ENCODE measurements around the gene HIGD2A. TPM values are rescaled to one million over a fixed set of nuclear protein-coding genes. Genes with fewer than 3 reads are reported as not detected.

The HIGD2A gene
- total and polyA plus RNA-seq, 2 donors (not counting 3 experiments of a cell fraction or from before 2014, with no cell fraction given): 96.2 to 210 TPM

GRCh38 chr5:176425791-176426190 lies 37.2 kb downstream of the HIGD2A start:
- peaks cover 14% of the 10 kb centered on the region for H3K4me1 ChIP-seq (ENCODE audit: control insufficient read depth, extremely low read depth, insufficient read depth, low read length)
- H3K27ac ChIP-seq (ENCODE audit: insufficient read depth, low read depth, low read length): no peak overlapping the region
- H2AFZ ChIP-seq (ENCODE audit: low read depth, low read length): no peak overlapping the region
- intact Hi-C loops (cut with micrococcal nuclease) (no loop called here), dilution Hi-C loops (cut with MboI; ENCODE audit: extremely low pct_ligation_motif_present, low sequenced_read_pairs) (no loop called here)
- no peak overlapping the region for H3K4me2 ChIP-seq (ENCODE audit: insufficient read depth, low read length)
- no peaks in the 10 kb centered on the region for H3K27me3 ChIP-seq (ENCODE audit: control insufficient read depth in 2 of 2, insufficient read depth in 2 of 2, low read length in 2 of 2)
- TF ChIP-seq FOS (IDR thresholded peaks at IDR 0.05; ENCODE audit: borderline replicate concordance, insufficient read depth, low read length): no peak
- H3K36me3 ChIP-seq (ENCODE audit: control insufficient read depth in 2 of 2, extremely low read depth in 1 of 2, insufficient read depth in 2 of 2, low read length in 2 of 2): no peaks in the 10 kb centered on the region
- FAIRE-seq: no peak
- no peak overlapping the region for H3K4me3 ChIP-seq (replicated peaks in 1 of 3; ENCODE audit: insufficient read depth in 1 of 3, low read depth in 1 of 3, low read length in 3 of 3)
- BruUV-seq (replicated peaks): no TSS peak
- DNase-seq (ENCODE audit: low read depth, low spot score): no peak
- ChIA-PET POLR2A (no interaction called here), CTCF (no interaction called here)
- no peak overlapping the region for H3K9ac ChIP-seq (replicated peaks; ENCODE audit: extremely low read depth, insufficient read depth, low read length)
- no peaks in the 10 kb centered on the region for H3K9me3 ChIP-seq (replicated peaks; ENCODE audit: control insufficient read depth, insufficient read depth, low read length)
- no peaks in the 10 kb centered on the region for H3K79me2 ChIP-seq (ENCODE audit: control insufficient read depth, insufficient read depth, low read length)
- H3K9me1 ChIP-seq (replicated peaks; ENCODE audit: control insufficient read depth, extremely low read depth, insufficient read depth, low read length): no peaks in the 10 kb centered on the region
- no peaks in the 10 kb centered on the region for H4K20me1 ChIP-seq (replicated peaks; ENCODE audit: control insufficient read depth, extremely low read depth, insufficient read depth, low read length)

GRCh38 chr5:176426876-176427275 lies 38.3 kb downstream of the HIGD2A start:
- Histone ChIP-seq H3K9me1 (replicated peaks; ENCODE audit: control insufficient read depth, extremely low read depth, insufficient read depth, low read length) (no peaks in the 10 kb centered on the region), H3K4me1 (ENCODE audit: control insufficient read depth, extremely low read depth, insufficient read depth, low read length) (peaks cover 14% of the 10 kb centered on the region), H3K36me3 (ENCODE audit: control insufficient read depth in 2 of 2, extremely low read depth in 1 of 2, insufficient read depth in 2 of 2, low read length in 2 of 2) (no peaks in the 10 kb centered on the region), H3K79me2 (ENCODE audit: control insufficient read depth, insufficient read depth, low read length) (no peaks in the 10 kb centered on the region), H2AFZ (ENCODE audit: low read depth, low read length) (no peak overlapping the region), H3K4me3 (replicated peaks in 1 of 3; ENCODE audit: insufficient read depth in 1 of 3, low read depth in 1 of 3, low read length in 3 of 3) (no peak overlapping the region), H3K27ac (ENCODE audit: insufficient read depth, low read depth, low read length) (no peak overlapping the region), H3K9ac (replicated peaks; ENCODE audit: extremely low read depth, insufficient read depth, low read length) (no peak overlapping the region), H4K20me1 (replicated peaks; ENCODE audit: control insufficient read depth, extremely low read depth, insufficient read depth, low read length) (no peaks in the 10 kb centered on the region), H3K9me3 (replicated peaks; ENCODE audit: control insufficient read depth, insufficient read depth, low read length) (no peaks in the 10 kb centered on the region), H3K4me2 (ENCODE audit: insufficient read depth, low read length) (no peak overlapping the region), H3K27me3 (ENCODE audit: control insufficient read depth in 2 of 2, insufficient read depth in 2 of 2, low read length in 2 of 2) (no peaks in the 10 kb centered on the region)
- dilution Hi-C loops (cut with MboI; ENCODE audit: extremely low pct_ligation_motif_present, low sequenced_read_pairs): no loop called here
- TF ChIP-seq FOS (IDR thresholded peaks at IDR 0.05; ENCODE audit: borderline replicate concordance, insufficient read depth, low read length) (no peak), JUN (IDR thresholded peaks at IDR 0.05; ENCODE audit: borderline replicate concordance, insufficient read depth, insufficient read length, low read depth) (no peak), EZH2 (IDR thresholded peaks at IDR 0.05; ENCODE audit: borderline replicate concordance, low read depth, low read length, severe bottlenecking) (no peak), POLR2AphosphoS5 (IDR thresholded peaks at IDR 0.05; ENCODE audit: insufficient read depth, low read depth, low read length) (no peak), GATA2 (IDR thresholded peaks at IDR 0.05; ENCODE audit: insufficient read depth, insufficient read length, low read depth, low read length) (no peak), CTCF (IDR thresholded peaks at IDR 0.05; ENCODE audit: extremely low read depth in 1 of 2, insufficient read depth in 1 of 2, low read depth in 1 of 2, low read length in 2 of 2) (no peak), POLR2A (IDR thresholded peaks at IDR 0.05; ENCODE audit: low read depth, low read length) (no peak), MAX (IDR thresholded peaks at IDR 0.05; ENCODE audit: insufficient read depth, insufficient read length) (no peak), MYC (IDR thresholded peaks at IDR 0.05; ENCODE audit: low read depth, low read length) (no peak)
- ChIA-PET POLR2A (no interaction called here), CTCF (interaction anchor here (1.0 to 1.1 kb wide), 2 partner anchors 21 to 147 kb away, joined by 3 to 4 read pairs; no protein-coding TSS in a partner anchor)
- intact Hi-C loops (cut with micrococcal nuclease): no loop called here
- FAIRE-seq (no peak), DNase-seq (ENCODE audit: low read depth, low spot score) (no peak)
- BruUV-seq (replicated peaks): no TSS peak
